Glomerular visceral epithelial cell (primary cell): ENCODE data around the gene CSMD2.

Experiments
- DNase-seq: peaks from one replicate; pipeline ENCODE4 v3.0.0-alpha.2; 2016; ENCODE audit errors: extremely low spot score

Gene CSMD2

GRCh38 chr1:33819913-33820311, 345.1 kb downstream of the CSMD2 start:
- DNase-seq = no peak

GRCh38 chr1:33819290-33819912, 345.6 kb downstream of the CSMD2 start:
- DNase-seq = no peak

DNA sequence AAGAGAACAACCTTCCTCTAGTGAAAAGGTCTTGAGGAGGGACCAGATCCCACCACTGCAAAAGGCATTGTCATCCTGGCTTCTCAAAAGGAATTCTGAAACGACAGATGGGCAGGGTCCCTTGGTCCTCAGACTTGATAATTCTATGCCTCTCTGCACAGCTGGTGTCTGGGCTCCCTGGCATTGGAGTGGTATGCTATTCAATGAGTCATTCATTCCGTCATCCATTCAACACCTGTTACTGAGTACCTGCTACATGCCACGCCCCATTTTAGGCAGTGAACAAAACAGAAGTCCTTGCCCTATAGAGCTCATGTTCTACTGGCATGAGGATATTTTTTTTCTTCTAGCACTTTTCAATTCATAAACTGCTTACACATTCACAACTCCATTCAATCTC, 347.0 kb downstream of the CSMD2 start:
- DNase-seq = no peak

GRCh38 chr1:33815061-33815460, 350.0 kb downstream of the CSMD2 start:
- DNase-seq = no peak

GRCh38 chr1:33814166-33814565, 350.9 kb downstream of the CSMD2 start:
- DNase-seq = no peak

GRCh38 chr1:33810571-33810970, 354.5 kb downstream of the CSMD2 start:
- no peak for DNase-seq

GRCh38 chr1:33805988-33806387, 359.0 kb downstream of the CSMD2 start:
- no peak for DNase-seq

DNA sequence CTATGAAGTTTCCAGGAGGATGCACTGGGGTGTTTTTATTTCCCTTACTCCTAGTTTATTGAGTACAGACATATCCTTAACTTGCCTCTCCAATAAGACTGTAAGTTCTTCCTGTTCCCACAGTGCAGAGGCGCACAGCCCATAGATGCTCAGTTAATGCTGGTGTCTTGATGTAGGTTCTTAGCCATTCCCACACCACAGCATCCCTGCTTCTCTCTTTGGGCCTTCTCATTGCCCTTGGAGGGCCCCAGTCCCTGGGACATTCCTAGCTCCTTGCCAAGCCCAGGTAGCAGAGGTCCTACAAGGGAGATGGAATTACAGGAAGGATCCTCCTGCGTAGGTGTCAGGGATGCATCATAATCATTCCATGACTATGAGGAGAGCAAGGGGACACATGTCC, 362.8 kb downstream of the CSMD2 start:
- no peak for DNase-seq

GRCh38 chr1:33797849-33798248, 367.2 kb downstream of the CSMD2 start:
- no peak for DNase-seq

DNA sequence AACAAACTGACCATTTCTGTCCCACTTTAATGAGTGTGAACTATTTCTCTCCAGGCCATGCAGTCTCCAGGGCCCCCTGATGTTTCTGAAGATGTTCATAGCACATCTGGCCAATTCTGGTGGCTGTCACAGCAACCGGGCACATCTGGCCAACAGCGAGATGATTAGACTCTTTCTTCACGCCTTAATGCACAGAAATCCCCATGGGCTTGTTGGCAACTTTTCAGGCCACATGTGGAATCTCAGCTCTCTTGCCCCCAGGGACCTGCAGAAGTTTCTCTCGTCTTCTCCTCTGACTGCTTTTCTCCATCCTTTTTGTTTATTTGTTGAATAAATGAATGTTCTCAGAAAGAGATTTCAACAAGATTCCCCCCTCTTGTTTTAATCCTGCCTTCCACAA, 372.4 kb downstream of the CSMD2 start:
- no peak for DNase-seq

GRCh38 chr1:33792216-33792615, 372.8 kb downstream of the CSMD2 start:
- DNase-seq = no peak

- DNase-seq = no peak
Observed at GRCh38 chr1:33791251-33791650, 373.8 kb downstream of the CSMD2 start.

DNA sequence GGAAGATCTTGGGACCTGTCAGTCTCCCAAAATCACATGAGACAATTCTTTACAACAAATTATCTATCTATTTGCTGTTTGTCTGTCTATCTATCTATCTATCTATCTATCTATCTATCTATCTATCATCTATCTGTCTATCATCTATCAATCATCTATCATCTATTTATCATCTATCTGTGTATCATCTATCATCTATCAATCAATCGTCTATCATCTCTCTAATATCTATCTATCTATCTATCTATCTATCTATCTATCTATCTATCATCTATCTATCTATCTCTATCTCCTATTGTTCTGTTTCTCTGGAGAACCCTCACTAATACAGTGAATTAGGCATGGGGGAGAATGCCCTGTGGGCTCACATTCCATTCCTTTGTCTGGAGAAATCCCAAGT, 374.5 kb downstream of the CSMD2 start:
- DNase-seq = no peak

- DNase-seq = no peak
Observed at GRCh38 chr1:33784876-33785275, 380.2 kb downstream of the CSMD2 start.

- no peak for DNase-seq
Observed at GRCh38 chr1:33782776-33783175, 382.3 kb downstream of the CSMD2 start.

DNA sequence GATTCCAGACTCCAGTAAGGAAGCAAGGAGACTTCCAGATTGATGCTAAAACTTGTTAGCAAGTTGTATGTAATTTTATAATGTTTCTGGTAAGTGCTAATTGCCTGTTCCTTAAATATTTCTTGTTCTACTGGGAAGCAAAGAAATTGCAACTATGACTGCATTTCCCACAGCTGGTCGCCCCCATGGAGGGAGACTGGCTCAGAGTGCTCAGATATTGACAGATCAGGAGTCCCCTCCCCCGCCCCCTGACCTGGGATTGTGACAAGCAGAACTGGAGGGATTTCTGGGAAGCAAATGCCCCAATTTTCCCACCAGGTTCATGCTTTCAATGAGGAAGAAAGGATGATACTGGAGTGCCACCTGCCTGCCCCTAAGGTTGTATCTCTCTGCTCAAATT, 383.4 kb downstream of the CSMD2 start:
- DNase-seq = no peak

- DNase-seq = no peak
Observed at GRCh38 chr1:33777337-33777736, 387.7 kb downstream of the CSMD2 start.

DNA sequence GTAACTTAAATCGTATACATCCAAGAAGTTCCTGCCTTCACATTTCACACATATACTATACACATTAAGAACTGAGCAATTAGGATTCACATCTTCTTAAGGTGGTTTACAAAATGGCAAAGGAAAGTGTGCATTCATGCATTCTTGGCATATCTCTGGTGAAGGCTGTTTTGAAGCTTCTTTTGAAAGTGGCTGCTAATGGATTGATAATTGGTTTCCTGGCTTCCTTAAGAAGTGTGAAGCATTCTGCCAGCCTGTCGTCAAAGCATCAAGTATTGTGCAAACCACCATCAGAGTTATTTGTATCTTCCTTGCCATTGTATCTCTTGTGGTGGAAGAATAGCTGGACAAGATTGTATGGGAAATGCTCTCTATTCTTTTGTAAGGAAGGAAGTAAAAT, 396.2 kb downstream of the CSMD2 start:
- no peak for DNase-seq

DNA sequence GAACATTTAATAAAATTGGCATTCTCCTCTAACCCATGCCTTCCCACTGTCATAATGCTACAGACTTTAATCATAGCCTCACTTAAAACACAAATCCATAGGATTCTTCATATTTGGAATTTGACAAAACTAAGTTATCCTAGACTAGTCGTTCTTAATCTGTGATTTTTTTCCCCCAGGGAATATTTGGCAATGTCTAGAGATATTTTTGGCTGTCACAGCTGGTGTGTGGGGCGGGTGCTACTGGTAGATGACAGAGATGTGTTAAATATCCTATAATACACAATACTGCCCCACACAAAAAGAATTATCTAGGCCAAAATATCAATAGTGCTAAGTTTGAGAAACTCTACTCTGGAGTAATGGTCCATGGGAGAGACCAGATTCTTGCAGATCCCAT, 396.9 kb downstream of the CSMD2 start:
- DNase-seq = no peak

GRCh38 chr1:33764149-33764548, 400.9 kb downstream of the CSMD2 start:
- no peak for DNase-seq

GRCh38 chr1:33763406-33763805, 401.6 kb downstream of the CSMD2 start:
- DNase-seq = no peak

- DNase-seq = no peak
Observed at GRCh38 chr1:33762962-33763361, 402.1 kb downstream of the CSMD2 start.

GRCh38 chr1:33762109-33762830, 402.8 kb downstream of the CSMD2 start:
- no peak for DNase-seq

GRCh38 chr1:33758698-33759097, 406.3 kb downstream of the CSMD2 start:
- DNase-seq = no peak
